NCI-H345 treated with DMSO at 0.1 percent for 48 hours (cell line): ENCODE results near the gene UBE2S.
"Not testable (repeated sequence)": the region's sequence is repeated elsewhere in the genome, so short reads cannot be mapped to it uniquely, and the experiment has no call there.

ENCODE experiments used
- DNase-seq: peaks from one replicate; lab custom pipeline; 2025; ENCODE audit not compliant: unreplicated experiment; lab: John Stamatoyannopoulos, UW

Gene UBE2S

DNA sequence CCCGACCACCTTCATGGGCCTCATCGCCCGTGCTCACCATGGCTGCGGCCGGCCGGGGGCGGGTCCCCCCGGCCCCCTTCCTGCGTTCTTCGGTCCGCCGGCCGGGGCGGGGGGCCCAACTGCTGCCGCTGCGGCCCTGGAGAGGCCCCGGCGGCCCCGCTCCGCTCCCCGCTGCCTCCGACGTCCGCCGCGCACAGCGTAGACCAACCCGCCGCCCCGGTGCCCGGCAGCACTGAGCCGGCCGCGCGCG lies at the start of gene UBE2S:
Gene UBE2S, minus strand, starts transcription at position 239 of the 250 bp plus-strand sequence. Its CDS starts 199 bp downstream, at position 40.
- not testable (repeated sequence) for DNase-seq

DNA sequence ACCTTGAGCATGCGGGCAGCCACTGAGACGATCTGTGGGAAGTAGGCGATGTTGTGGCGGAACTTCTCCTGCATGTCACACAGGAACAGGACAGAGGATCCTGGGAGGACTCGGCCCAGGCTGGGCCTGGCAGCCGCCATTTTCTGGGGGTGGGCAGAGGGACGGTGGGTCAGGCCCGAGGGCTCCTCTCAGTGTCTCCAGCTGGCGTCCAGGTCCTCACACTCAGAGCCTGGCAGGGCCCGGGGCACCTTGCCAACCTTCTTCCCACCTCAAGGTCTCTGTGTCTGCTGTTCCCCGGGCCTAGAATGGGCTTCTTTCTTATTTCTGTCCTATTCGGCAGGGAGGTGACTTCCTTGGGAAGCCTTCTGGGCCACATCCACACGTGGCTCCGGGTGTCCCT lies 48.8 kb upstream of the UBE2S start:
- no peak for DNase-seq

- no peak for DNase-seq
Measured at GRCh38 chr19:55455576-55456235, 48.1 kb upstream of the UBE2S start.

GRCh38 chr19:55454787-55455243 lies 47.2 kb upstream of the UBE2S start:
- DNase-seq, result no peak

GRCh38 chr19:55453511-55454260 lies 46.1 kb upstream of the UBE2S start:
- no peak for DNase-seq

DNA sequence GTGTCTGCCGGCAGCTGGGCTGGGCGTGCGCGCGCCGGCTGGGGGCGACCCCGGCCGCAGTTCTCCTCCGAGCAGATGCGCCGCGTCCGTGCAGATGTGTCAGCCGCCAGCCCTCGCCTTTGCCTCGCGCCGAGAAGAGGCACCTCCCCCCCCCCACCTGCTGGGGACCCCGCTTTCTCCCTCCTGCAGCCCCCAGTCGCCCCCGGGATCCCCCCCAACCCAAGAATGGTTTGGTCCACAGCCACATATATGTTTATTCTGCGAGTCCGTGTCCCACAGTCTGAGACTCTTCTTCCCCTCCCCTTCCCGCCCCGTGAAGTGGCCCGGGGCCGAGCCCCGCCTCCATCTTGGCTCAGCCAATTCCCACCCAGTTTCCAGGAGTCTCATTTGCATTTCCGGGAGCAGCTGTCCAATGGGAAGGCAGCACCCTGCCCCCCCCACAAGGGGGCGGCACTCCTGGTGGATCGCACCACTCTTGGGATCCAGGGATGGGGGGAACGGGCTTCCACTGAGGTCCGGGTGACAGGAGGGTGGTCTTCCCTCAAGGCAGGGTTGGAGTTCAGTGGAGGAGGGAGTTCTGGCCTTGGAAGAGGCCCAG lies 45.3 kb upstream of the UBE2S start:
- DNase-seq, result no peak

- DNase-seq, result no peak
Measured at GRCh38 chr19:55451965-55452748, 44.6 kb upstream of the UBE2S start.

GRCh38 chr19:55451163-55451964 lies 43.8 kb upstream of the UBE2S start:
- DNase-seq, result no peak

DNA sequence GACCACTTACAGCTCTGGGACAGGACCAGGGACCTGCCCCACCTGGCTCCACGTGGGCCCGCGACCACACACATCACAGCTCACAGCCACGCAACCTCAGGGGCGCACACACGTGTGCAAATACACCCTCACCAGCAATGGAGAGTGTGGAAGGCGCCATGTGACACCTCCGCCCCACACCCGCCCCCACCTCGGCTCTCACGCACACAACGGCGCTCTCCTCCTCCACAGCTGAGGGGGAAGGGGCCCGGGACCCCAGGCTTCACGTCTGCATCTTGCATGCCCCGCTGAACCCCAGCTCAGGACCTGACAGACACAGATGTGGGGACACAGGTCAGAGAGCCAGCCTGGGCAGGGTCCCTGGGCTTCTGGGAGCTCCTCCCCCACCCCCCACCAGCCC lies 41.9 kb upstream of the UBE2S start:
- no peak for DNase-seq

DNA sequence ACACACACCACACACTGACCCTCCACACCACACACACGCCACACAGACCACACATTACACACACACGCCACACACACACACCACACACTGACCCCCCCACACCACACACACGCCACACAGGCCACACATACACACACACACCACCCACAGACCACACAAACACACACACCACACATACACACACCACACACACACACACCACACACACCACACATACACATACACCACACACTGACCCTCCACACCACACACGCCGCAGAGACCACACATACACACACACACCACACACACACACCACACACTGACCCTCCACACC lies 40.5 kb upstream of the UBE2S start:
- not testable (repeated sequence) for DNase-seq

DNA sequence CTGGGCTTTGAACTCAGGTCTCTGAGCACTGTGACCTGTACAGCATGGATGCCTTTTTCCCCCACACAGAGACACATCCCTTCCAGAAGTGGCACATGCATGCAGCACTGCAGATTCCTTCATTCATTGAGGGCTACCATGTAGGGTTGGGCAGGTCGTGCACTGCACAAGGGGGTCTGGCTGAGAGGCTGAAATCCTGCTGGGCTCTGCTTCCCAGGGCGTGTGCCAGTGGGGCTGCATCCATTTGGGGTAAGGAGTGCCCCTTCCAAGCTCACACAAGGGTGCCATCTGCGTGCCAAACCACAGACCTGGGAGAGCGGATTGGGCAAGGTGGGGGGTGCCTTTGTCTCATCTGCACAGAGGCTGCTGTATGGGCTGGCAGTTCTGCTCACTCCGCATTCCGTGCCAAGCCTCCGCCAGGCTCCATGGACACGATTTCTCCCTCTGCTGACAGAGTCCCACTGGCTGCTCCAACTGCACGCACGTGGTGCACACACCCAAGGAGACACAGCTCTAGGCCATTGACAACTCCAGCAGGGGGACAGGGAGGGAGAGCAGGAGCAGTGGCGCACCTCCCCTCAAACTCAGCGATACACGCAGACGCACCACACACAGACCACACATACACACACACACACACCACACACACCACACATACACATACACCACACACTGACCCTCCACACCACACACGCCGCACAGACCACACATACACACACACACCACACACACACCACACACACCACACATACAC lies 40.0 kb upstream of the UBE2S start:
- DNase-seq, result peak; percentile 69

GRCh38 chr19:55446060-55446459 lies 38.5 kb upstream of the UBE2S start:
- no peak for DNase-seq

GRCh38 chr19:55444646-55445045 lies 37.1 kb upstream of the UBE2S start:
- no peak for DNase-seq

DNA sequence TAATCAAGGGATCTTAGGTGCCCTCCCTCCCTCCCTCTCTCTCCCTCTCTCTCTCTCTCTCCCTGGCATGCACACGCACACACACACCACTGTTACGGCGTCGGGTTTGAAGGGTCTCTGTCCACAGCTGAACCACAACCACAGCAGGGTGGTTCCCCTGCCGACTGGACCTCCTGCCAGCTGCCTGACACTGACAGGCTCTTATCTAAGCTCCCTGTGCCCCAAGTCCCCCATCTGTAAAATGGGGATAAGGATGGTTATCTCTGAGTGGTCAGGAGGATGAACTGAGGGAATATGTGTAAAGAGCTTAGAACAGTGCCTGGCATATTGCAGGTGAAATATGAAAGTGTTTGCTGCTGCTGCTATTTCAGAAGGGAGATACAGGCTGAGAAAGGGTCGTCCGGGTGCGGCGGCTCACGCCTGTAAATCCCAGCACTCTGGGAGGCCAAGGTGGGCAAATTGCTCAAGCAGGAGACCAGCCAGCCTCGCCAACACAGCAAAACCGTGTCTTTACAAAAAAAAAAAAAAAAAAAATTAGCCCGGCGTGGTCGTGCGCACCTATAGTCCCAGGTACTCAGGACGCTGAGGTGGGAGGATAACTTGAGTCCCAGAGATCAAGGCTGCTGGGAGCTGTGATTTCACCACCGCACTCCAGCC lies 36.4 kb upstream of the UBE2S start:
- DNase-seq, result no peak

DNA sequence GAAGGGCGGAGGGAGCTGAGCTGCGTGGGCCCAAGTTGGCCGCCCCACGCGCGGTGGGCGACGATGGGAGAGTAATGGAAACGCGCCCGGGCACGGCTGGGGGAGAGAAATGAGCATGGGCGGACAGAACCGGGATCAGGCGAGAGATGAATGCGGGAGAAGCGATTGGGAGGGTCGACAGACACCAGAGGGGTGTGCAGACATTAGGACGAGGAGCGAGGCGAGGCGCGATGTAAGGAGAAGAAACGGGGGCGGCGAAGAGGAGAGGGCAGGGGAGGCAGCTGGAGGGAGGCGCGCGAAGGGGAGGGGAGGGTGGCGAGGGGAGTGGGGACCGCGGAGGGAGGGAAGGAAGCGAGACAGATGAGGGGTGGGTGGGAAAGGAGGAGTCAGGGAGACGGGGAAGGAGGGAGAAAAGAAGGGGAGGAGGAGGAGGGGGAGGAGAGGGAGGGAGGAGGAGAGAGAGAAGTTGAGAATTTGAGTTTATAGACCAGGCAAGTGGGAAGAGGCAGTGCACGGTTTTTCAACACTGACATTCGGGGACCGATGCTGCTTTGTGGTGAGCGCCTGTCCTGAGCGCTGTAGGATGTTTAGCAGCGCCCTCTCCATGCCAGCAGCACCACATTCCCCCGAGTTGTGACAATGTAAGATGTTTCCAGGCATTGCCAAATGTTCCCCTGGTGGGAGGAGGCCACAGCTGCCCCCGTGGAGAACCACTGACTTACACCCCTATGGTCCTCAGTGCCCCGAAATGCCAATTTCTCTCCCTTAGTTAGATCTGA lies 35.6 kb upstream of the UBE2S start, which contains the start of gene SHISA7:
Gene SHISA7, minus strand, starts transcription at position 256 of the 779 bp plus-strand sequence. CDS start 437 bp downstream, outside the sequence.
- DNase-seq, result no peak

DNA sequence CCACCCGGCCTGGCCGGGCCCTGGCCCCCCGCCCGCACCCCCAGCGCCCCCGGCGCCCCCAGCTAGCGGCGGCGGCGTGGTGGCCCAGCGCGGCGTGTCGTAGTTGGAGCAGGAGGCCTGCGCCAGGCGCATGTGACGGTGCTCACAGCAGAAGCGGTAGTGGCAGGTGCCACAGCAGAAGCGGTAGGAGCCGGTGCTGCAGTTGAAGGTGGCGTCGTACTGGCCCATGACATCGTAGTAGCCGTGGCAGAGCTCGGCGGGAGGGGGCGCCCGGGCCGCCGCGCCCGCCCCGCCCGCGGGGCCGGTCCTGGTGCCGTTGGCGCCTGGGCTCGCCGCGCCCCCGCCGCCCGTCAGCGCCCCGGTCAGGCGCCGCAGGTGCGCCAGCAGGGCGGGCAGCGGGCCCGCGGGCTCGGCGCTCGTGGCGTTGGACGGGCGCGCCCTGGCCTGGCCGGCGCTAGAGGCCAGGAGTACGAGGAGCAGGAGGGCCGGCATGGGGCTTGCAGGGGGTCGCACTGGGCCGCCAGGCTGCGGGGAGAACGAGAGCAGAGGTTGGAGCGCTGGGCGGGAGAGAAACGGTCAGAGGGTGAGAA lies 34.9 kb upstream of the UBE2S start:
- no peak for DNase-seq

DNA sequence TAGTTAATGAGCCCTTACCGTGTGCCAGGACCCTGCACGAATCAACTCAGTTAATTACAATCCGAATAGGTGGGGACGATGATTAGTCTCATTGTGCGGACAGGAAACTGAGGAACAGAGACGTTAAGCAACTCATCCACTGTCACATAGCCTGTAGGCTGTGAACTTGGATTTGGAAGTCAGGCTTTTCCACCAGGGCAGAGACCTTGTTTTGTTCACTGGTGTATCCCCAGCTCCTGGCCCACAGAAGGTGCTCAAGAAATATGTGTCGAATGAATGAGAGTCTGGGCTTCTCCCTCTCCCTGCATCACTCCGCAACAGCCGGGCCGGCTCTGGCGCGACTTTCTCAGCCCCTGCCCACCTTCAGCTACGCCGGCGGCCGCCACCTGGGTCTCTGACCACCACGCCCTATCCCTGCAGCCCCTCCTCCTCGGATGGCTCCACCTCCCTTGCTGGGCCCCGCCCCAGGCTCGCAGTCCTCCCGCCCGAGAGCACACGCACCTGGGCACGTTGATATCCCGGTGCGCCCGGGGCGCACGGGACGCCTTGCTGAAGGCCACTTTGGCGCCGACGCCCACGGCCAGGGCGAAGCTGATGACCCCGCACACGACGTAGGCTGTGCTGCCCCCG lies 34.2 kb upstream of the UBE2S start:
- no peak for DNase-seq

DNA sequence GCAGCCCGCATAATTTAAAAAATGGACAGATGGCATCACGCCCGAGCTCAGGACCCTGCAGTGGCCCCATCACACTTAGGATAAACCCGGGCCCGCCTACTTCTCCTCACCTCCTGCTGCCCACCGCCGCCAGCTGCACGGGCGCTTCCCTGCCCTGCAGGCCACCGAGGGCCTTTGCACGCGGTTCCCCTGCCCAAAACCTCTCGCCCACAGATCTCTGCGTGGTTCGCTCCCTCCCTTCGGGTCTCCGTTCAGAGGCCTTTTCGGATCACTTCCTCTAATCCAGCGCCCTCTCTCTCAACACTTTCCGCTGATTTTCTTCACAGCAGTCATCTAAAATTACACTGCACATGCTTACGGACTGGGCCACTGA lies 33.7 kb upstream of the UBE2S start:
- DNase-seq, result no peak
